ENCODE data around the gene CFAP47.
"Not testable (repeated sequence)": the region's sequence is repeated elsewhere in the genome, so short reads cannot be mapped to it uniquely, and the experiment has no call there.

Gene CFAP47

GRCh38 chrX:35919536-35920309, at the start of gene CFAP47:
TSS of gene CFAP47 (plus strand) at chrX:35919734. CDS start at chrX:35919800, 66 bp downstream.
- DNase-seq (ENCODE audit: low read depth in 2 of 2): no peak

GRCh38 chrX:35880601-35881000, 38.9 kb upstream of the CFAP47 start:
- DNase-seq (ENCODE audit: low read depth in 2 of 2): no peak

- DNase-seq (ENCODE audit: low read depth in 2 of 2): no peak
Measured at GRCh38 chrX:35886135-35886534, 33.4 kb upstream of the CFAP47 start.

- no peak for DNase-seq (ENCODE audit: low read depth in 2 of 2)
Measured at GRCh38 chrX:35890699-35891098, 28.8 kb upstream of the CFAP47 start.

GRCh38 chrX:35986816-35987215, 67.3 kb downstream of the CFAP47 start:
- DNase-seq (ENCODE audit: low read depth in 2 of 2): not testable (repeated sequence)

- no peak for DNase-seq (ENCODE audit: low read depth in 2 of 2)
Measured at GRCh38 chrX:36007207-36007606, 87.7 kb downstream of the CFAP47 start.

- DNase-seq (ENCODE audit: low read depth in 2 of 2): no peak
Measured at GRCh38 chrX:36019125-36019524, 99.6 kb downstream of the CFAP47 start.

- DNase-seq (ENCODE audit: low read depth in 2 of 2): no peak
Measured at GRCh38 chrX:36035550-36035949, 116.0 kb downstream of the CFAP47 start.

GRCh38 chrX:36062778-36063177, 143.2 kb downstream of the CFAP47 start:
- DNase-seq (ENCODE audit: low read depth in 2 of 2): no peak

GRCh38 chrX:36071061-36071460, 151.5 kb downstream of the CFAP47 start:
- DNase-seq (ENCODE audit: low read depth in 2 of 2): no peak

- not testable (repeated sequence) for DNase-seq (ENCODE audit: low read depth in 2 of 2)
Measured at GRCh38 chrX:36075009-36075408, 155.5 kb downstream of the CFAP47 start.

- DNase-seq (ENCODE audit: low read depth in 2 of 2): no peak
Measured at GRCh38 chrX:36083256-36083655, 163.7 kb downstream of the CFAP47 start.

- no peak for DNase-seq (ENCODE audit: low read depth in 2 of 2)
Measured at GRCh38 chrX:36087366-36087765, 167.8 kb downstream of the CFAP47 start.

GRCh38 chrX:36088939-36089338, 169.4 kb downstream of the CFAP47 start:
- DNase-seq (ENCODE audit: low read depth in 2 of 2): not testable (repeated sequence)

- DNase-seq (ENCODE audit: low read depth in 2 of 2): no peak
Measured at GRCh38 chrX:36102425-36102824, 182.9 kb downstream of the CFAP47 start.

GRCh38 chrX:36116222-36116621, 196.7 kb downstream of the CFAP47 start:
- DNase-seq (ENCODE audit: low read depth in 2 of 2): no peak

- DNase-seq (ENCODE audit: low read depth in 2 of 2): no peak
Measured at GRCh38 chrX:36159254-36159653, 239.7 kb downstream of the CFAP47 start.

GRCh38 chrX:36160081-36160480, 240.5 kb downstream of the CFAP47 start:
- DNase-seq (ENCODE audit: low read depth in 2 of 2): no peak

GRCh38 chrX:36198575-36198974, 279.0 kb downstream of the CFAP47 start:
- no peak for DNase-seq (ENCODE audit: low read depth in 2 of 2)

- no peak for DNase-seq (ENCODE audit: low read depth in 2 of 2)
Measured at GRCh38 chrX:36199928-36200327, 280.4 kb downstream of the CFAP47 start.

GRCh38 chrX:36214924-36215323, 295.4 kb downstream of the CFAP47 start:
- DNase-seq (ENCODE audit: low read depth in 2 of 2): no peak

- no peak for DNase-seq (ENCODE audit: low read depth in 2 of 2)
Measured at GRCh38 chrX:36218801-36219200, 299.3 kb downstream of the CFAP47 start.

- DNase-seq (ENCODE audit: low read depth in 2 of 2): not testable (repeated sequence)
Measured at GRCh38 chrX:36234840-36235528, 315.4 kb downstream of the CFAP47 start.
